ENCODE results near the gene MAP4K5. TPM values are rescaled to one million over a fixed set of nuclear protein-coding genes. Genes with fewer than 3 reads are reported as not detected.
"Not testable (repeated sequence)": the region's sequence is repeated elsewhere in the genome, so short reads cannot be mapped to it uniquely, and the experiment has no call there.

Gene MAP4K5
- total RNA-seq, 1 donor = 134 TPM

GRCh38 chr14:50539051-50539450, 6.7 kb upstream of the MAP4K5 start:
- TF ChIP-seq, protein P1, sequence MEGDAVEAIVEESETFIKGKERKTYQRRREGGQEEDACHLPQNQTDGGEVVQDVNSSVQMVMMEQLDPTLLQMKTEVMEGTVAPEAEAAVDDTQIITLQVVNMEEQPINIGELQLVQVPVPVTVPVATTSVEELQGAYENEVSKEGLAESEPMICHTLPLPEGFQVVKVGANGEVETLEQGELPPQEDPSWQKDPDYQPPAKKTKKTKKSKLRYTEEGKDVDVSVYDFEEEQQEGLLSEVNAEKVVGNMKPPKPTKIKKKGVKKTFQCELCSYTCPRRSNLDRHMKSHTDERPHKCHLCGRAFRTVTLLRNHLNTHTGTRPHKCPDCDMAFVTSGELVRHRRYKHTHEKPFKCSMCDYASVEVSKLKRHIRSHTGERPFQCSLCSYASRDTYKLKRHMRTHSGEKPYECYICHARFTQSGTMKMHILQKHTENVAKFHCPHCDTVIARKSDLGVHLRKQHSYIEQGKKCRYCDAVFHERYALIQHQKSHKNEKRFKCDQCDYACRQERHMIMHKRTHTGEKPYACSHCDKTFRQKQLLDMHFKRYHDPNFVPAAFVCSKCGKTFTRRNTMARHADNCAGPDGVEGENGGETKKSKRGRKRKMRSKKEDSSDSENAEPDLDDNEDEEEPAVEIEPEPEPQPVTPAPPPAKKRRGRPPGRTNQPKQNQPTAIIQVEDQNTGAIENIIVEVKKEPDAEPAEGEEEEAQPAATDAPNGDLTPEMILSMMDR (IDR thresholded peaks at IDR 0.05; ENCODE audit: extremely low read depth, low read depth, low read length) = no peak
- Histone ChIP-seq H3K4me3 (ENCODE audit: insufficient read depth, low read length) (no peak overlapping the region), H3K4me1 (ENCODE audit: insufficient read depth, low read length) (no peaks in the 10 kb centered on the region), H3K36me3 (ENCODE audit: insufficient read depth, low read length) (no peaks in the 10 kb centered on the region), H4K20me1 (ENCODE audit: insufficient read depth, low read length) (no peaks in the 10 kb centered on the region), H3K27me3 (ENCODE audit: insufficient read depth, low read length) (no peaks in the 10 kb centered on the region), H2AFZ (ENCODE audit: low read length) (no peak overlapping the region), H3K9me3 (ENCODE audit: low read depth, low read length) (no peaks in the 10 kb centered on the region), H3K27ac (ENCODE audit: low read depth, low read length) (no peak overlapping the region), H3K79me2 (ENCODE audit: insufficient read depth, low read length) (no peaks in the 10 kb centered on the region), H3K4me2 (ENCODE audit: insufficient read depth, low read length) (no peak overlapping the region)
- DNase-seq (ENCODE audit: insufficient read length, low spot score, missing footprints) = no peak

GRCh38 chr14:50538034-50538433, 5.7 kb upstream of the MAP4K5 start:
- not testable (repeated sequence) for H3K4me3 ChIP-seq (ENCODE audit: insufficient read depth, low read length); H3K27ac ChIP-seq (ENCODE audit: low read depth, low read length)

GRCh38 chr14:50534997-50535396, 2.6 kb upstream of the MAP4K5 start:
- Histone ChIP-seq H3K27ac (ENCODE audit: low read depth, low read length) (no peak overlapping the region), H4K20me1 (ENCODE audit: insufficient read depth, low read length) (no peaks in the 10 kb centered on the region), H3K4me1 (ENCODE audit: insufficient read depth, low read length) (peaks cover 10% of the 10 kb centered on the region), H3K4me3 (ENCODE audit: insufficient read depth, low read length) (no peak overlapping the region), H2AFZ (ENCODE audit: low read length) (no peak overlapping the region), H3K36me3 (ENCODE audit: insufficient read depth, low read length) (no peaks in the 10 kb centered on the region), H3K9me3 (ENCODE audit: low read depth, low read length) (no peaks in the 10 kb centered on the region), H3K27me3 (ENCODE audit: insufficient read depth, low read length) (no peaks in the 10 kb centered on the region), H3K79me2 (ENCODE audit: insufficient read depth, low read length) (peaks cover 26% of the 10 kb centered on the region), H3K4me2 (ENCODE audit: insufficient read depth, low read length) (no peak overlapping the region)
- DNase-seq (ENCODE audit: insufficient read length, low spot score, missing footprints) = no peak
- TF ChIP-seq, protein P1 (IDR thresholded peaks at IDR 0.05; ENCODE audit: extremely low read depth, low read depth, low read length) = no peak

More at GRCh38 chr14:50538034-50538433, 5.7 kb upstream of the MAP4K5 start:
- not testable (repeated sequence) for H3K27me3 ChIP-seq (ENCODE audit: insufficient read depth, low read length); H3K79me2 ChIP-seq (ENCODE audit: insufficient read depth, low read length); H3K36me3 ChIP-seq (ENCODE audit: insufficient read depth, low read length); DNase-seq (ENCODE audit: insufficient read length, low spot score, missing footprints); H4K20me1 ChIP-seq (ENCODE audit: insufficient read depth, low read length); H3K4me1 ChIP-seq (ENCODE audit: insufficient read depth, low read length); H3K9me3 ChIP-seq (ENCODE audit: low read depth, low read length); H2AFZ ChIP-seq (ENCODE audit: low read length); H3K4me2 ChIP-seq (ENCODE audit: insufficient read depth, low read length)

GRCh38 chr14:50534416-50534815, 2.0 kb upstream of the MAP4K5 start:
- no peak for DNase-seq (ENCODE audit: insufficient read length, low spot score, missing footprints)
- Histone ChIP-seq H3K27me3 (ENCODE audit: insufficient read depth, low read length) (no peaks in the 10 kb centered on the region), H3K36me3 (ENCODE audit: insufficient read depth, low read length) (no peaks in the 10 kb centered on the region), H3K4me1 (ENCODE audit: insufficient read depth, low read length) (peaks cover 16% of the 10 kb centered on the region), H3K9me3 (ENCODE audit: low read depth, low read length) (no peaks in the 10 kb centered on the region), H3K27ac (ENCODE audit: low read depth, low read length) (no peak overlapping the region), H2AFZ (ENCODE audit: low read length) (no peak overlapping the region), H3K4me2 (ENCODE audit: insufficient read depth, low read length) (no peak overlapping the region), H3K4me3 (ENCODE audit: insufficient read depth, low read length) (no peak overlapping the region), H3K79me2 (ENCODE audit: insufficient read depth, low read length) (peaks cover 32% of the 10 kb centered on the region), H4K20me1 (ENCODE audit: insufficient read depth, low read length) (no peaks in the 10 kb centered on the region)
- TF ChIP-seq, protein P1 (IDR thresholded peaks at IDR 0.05; ENCODE audit: extremely low read depth, low read depth, low read length) = no peak

All from osteoblast (primary cell).